GM18858 (cell line): Measurements from ENCODE around the gene LGALS12.

ENCODE experiments used
- ATAC-seq: cut with Tn5 transposase; IDR thresholded peaks from one replicate; pipeline ENCODE4 v1.9.1; 2021; ENCODE audit not compliant: unreplicated experiment

The LGALS12 gene

DNA sequence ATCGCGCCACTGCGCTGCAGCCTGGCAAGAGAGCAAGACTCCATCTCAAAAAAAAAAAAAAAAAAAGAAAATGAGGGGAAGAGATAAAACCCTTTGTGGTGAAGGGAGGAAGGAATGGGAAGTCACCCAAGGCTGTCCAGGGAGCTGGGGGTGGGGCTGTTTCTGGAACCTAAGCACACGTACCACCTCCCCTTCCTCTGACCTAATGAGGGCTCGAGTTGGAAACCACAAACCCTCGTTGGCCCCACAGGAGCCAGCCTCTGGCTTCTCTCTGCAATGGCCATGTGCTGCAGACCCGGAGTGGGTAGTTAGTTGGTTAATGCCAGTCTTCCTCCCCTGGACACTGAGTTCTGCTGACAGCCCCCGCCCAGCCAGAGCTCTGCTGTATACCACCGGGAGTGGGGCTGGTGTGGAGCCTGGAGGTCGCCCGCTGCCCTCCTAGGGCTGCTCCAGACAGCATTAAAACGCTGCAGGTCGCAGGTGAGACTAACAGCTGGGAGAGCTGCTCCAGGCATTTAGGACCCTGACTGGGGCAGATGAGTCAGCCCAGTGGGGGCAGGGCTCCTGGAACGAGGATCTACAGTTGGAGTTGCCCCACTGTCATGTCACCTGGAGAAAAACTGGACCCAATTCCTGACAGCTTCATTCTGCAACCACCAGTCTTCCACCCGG is at the start of gene LGALS12:
LGALS12 (plus strand) TSS at position 228 of the 672 bp plus-strand sequence; CDS start at position 603, 375 bp downstream.
- ATAC-seq: no peak

DNA sequence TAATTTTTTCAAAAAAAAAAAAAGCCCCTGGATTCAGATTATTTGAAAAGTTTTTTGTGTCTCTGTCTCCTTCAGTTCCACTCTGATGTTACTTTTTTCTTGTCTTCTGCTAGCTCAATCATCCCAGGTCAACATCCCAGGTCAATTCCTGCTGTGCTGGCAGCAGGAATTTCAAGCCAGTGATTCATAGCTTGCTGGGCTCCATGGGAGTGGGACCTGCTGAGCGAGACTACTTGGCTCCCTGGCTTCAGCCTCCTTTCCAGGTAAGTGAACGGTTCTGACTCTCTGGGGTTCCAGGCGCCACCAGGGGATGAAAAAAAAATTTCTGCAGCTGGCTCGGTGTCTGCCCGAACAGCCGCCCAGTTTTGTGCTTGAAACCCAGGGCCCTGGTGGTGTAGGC is 46.3 kb upstream of the LGALS12 start:
- no peak for ATAC-seq

GRCh38 chr11:63462137-63462536 is 43.7 kb upstream of the LGALS12 start:
- ATAC-seq: no peak

DNA sequence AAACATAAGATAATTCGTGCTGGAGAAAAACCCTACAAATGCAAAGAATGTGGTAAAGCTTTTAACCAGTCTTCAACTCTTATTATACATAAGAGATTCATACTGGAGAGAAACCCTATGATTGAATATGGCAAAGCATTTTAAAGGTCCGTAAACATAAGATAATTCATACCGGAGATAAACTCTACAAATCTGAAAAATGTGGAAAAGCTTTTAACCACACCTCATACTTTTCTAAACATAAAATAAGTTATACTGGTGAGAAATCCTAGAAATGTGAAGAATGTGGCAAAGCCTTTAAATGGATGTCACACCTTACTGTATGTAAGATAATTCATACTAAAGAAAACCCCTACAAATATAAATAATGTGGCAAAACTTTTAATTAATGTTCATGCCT is 35.6 kb upstream of the LGALS12 start:
- no peak for ATAC-seq

GRCh38 chr11:63472372-63472771 is 33.5 kb upstream of the LGALS12 start:
- ATAC-seq: no peak

DNA sequence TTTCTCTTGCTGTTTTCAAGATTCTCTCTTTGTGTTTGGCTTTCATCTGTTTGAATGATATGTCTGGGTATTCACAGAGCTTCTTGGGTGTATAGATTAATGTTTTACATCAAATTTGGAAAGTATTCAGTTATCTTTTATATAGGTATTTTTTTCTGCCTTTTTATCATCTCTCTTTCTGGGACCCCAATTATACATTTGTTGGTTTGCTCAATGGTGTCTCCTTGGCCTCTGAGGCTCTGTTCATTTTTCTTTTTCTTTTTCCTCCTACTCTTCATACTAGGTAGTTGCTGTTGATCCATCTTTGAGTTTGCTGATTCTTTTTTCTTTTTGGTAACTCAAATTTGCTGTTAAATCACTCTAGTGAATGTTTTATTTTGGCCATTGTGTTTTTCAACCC is 29.3 kb upstream of the LGALS12 start:
- no peak for ATAC-seq

- no peak for ATAC-seq
These were observed 27.0 kb upstream of the LGALS12 start for GRCh38 chr11:63478896-63479295.

DNA sequence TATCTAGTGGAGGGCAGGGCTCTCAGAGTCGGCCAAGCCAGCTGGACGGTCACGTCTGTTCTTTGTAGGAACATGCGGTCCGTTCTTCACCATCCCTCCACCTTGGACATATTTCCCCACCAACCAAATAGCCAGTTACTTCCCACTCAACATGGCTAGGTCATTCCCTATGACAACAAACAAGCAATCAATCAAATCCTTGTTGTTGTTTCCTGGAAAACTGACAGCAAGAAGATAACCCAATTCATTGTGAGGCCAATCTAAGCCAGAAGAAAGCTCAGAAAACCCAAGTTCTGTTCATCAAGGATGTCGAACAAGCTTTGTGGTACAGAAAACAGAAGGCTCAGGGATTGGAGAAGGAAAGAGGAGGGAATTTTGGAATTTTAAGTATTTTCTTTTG is 25.8 kb upstream of the LGALS12 start:
- no peak for ATAC-seq

- ATAC-seq: no peak
These were observed 20.1 kb upstream of the LGALS12 start for GRCh38 chr11:63485777-63486176.

GRCh38 chr11:63488789-63489188 is 17.1 kb upstream of the LGALS12 start:
- no peak for ATAC-seq

GRCh38 chr11:63489879-63490278 is 16.0 kb upstream of the LGALS12 start:
- ATAC-seq: no peak

DNA sequence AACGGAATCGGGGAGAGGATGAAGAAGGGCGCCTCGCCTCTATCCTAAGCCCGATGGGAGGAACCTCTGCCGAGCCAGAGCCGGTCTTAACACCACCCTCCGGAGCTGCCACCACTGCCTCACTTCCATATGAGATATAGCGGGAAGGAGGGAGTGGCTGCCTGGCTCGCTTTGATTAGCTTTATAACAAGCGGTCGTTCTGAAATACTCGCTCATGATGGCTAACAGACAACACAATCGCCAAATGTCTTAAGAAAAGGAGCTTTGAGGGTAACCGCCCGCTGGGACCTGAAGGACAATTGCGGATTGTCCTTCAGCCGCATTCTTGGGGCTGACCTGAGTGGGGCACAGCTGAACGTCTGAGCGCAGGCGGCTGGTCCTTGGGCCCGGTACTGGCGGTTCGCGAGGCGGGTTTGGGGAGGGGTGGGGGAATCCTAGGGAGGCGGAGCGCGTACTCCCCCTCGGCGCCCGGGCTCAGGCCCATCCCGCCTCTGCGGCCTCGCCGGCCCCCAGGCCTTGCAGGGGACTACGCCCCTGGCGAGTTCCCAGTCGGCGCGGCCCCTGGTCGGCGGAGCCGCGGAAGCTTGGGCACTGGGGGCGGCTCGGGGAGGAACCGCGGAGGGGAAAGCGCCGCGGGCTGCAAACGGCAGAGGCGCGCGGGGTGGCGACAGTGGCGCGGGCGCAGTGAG is 15.2 kb upstream of the LGALS12 start, which contains the start of gene PLAAT5:
PLAAT5 (minus strand) TSS at position 617 of the 689 bp plus-strand sequence; CDS start at position 484, 133 bp downstream.
- ATAC-seq: no peak

DNA sequence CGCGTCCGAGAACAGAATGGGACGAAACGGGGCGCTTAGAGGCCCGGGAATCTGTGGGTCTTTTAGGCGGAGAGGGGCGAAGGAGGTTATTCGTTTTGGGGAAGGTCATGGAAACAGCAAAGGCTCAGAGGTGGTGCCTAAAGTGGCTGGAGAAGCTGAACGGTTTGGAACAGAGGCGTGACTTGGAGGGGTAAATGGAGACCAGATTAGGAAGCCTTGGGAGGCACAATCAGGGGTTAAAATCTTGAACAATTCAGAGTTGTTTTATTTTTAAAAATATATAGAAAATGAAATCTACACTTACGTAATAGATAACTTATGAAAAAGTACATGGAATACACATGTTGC is 14.7 kb upstream of the LGALS12 start:
- ATAC-seq: no peak

- no peak for ATAC-seq
These were observed 14.1 kb upstream of the LGALS12 start for GRCh38 chr11:63491636-63492372.

DNA sequence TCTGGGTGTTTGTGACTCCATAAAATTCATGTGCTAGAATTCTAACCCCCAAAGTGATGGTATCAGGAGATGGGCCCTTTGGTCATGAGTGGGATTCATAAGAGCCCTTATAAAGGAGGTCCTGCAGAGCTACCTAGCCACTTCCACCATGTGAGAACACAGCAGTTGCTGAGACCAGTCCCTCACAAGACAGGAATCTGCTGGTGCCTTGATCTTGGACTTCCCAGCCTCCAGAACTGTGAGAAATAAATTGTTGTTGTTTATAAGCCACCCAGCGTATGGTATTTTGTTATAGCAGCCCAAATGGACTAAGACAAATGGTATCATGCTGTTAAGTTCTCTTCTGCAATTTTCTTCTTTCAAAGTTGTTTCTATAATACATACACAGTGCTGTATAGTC is 13.4 kb upstream of the LGALS12 start:
- ATAC-seq: no peak

DNA sequence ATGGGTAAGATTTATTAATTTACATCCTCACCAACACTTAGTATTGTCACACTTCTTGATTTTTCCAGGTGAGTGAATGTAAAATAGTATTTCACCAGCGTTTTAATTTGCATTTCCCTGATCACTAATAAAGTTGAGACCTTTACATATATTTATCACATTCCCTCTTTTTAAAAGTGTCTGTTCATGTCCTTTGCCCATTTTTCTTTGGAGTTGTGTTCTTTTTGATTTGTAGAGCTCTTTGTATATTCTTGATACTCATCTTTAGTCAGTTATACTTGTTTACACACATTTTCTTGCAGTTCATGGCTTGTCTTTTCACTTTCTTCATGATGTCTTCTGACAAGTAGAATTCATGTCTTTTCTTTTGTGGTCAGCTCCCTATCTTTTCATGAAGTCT is 12.8 kb upstream of the LGALS12 start:
- no peak for ATAC-seq

GRCh38 chr11:63494975-63495374 is 10.9 kb upstream of the LGALS12 start:
- ATAC-seq: no peak

DNA sequence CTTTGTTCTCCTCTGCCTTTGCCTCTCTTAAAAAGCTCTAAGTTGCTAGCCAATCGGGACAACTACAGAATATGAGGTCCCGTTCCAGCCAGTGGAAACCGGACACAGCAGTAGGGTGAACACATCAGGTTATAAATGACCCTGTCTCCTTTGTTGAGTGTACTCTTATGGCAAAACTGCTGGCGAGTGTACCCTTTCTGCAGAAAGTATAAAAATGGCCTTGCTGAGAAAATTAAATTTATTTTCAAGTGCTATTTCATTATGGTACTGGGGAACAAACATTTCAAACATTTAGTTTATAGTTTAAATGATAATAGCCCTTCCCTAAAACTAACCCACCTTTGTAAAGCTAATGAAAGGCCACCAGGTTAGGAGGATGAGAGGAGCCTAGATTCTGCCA is 6.0 kb upstream of the LGALS12 start:
- ATAC-seq: no peak

DNA sequence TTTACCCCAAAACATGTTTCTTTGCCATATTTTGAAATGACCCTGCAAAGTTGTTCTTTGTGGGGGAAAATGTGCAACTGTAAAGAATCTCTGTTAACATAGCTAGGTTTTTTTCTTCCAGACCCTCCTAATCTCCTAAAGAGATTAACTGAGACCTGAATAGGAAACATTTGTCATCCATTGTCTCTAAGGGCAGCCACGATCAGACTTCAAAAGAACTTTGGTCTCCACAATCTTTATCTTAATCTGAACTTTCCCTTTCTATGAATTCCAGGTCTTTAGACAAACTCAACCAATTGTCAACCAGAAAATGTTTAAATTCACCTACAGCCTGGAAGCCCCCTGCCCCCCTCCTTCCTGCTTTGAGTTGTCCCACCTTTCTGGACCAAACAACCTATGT is 4.6 kb upstream of the LGALS12 start:
- ATAC-seq: no peak

- no peak for ATAC-seq
These were observed 3.5 kb upstream of the LGALS12 start for GRCh38 chr11:63502252-63502820.

- ATAC-seq: no peak
These were observed 2.4 kb upstream of the LGALS12 start for GRCh38 chr11:63503492-63503891.

GRCh38 chr11:63504054-63504453 is 1.8 kb upstream of the LGALS12 start:
- no peak for ATAC-seq
